Astrocyte of the hippocampus (primary cell): ENCODE results near the gene PDZD7.

Source experiments
- DNase-seq: peaks from one replicate; pipeline ENCODE4 v3.0.0; 2011; ENCODE audit warnings: low read depth, low spot score

PDZD7 gene

GRCh38 chr10:101031128-101031795, at the start of gene PDZD7, which contains the start of gene SFXN3:
PDZD7 (minus strand) TSS chr10:101031129; CDS start chr10:101030219, 910 bp downstream.
SFXN3 (plus strand) TSS chr10:101031234; CDS start chr10:101034695, 3,461 bp downstream.
- DNase-seq: peak; percentile 98

- no peak for DNase-seq
Measured at GRCh38 chr10:101079874-101080273, 48.9 kb upstream of the PDZD7 start.

GRCh38 chr10:101076630-101077029, 45.7 kb upstream of the PDZD7 start:
- no peak for DNase-seq

- no peak for DNase-seq
Measured at GRCh38 chr10:101075775-101076174, 44.8 kb upstream of the PDZD7 start.

GRCh38 chr10:101073631-101074030, 42.7 kb upstream of the PDZD7 start:
- DNase-seq: no peak

- DNase-seq: no peak
Measured at GRCh38 chr10:101072923-101073322, 42.0 kb upstream of the PDZD7 start.

GRCh38 chr10:101071885-101072433, 41.0 kb upstream of the PDZD7 start:
- DNase-seq: no peak

- no peak for DNase-seq
Measured at GRCh38 chr10:101071267-101071884, 40.4 kb upstream of the PDZD7 start.

GRCh38 chr10:101070098-101070497, 39.2 kb upstream of the PDZD7 start:
- DNase-seq: no peak

GRCh38 chr10:101069441-101069840, 38.5 kb upstream of the PDZD7 start:
- no peak for DNase-seq

GRCh38 chr10:101067356-101068083, 36.6 kb upstream of the PDZD7 start:
- DNase-seq: peak; percentile 91

- DNase-seq: no peak
Measured at GRCh38 chr10:101066896-101067355, 36.0 kb upstream of the PDZD7 start.

- DNase-seq: peak; percentile 76
Measured at GRCh38 chr10:101066146-101066895, 35.4 kb upstream of the PDZD7 start.

GRCh38 chr10:101065481-101066145, 34.7 kb upstream of the PDZD7 start:
- DNase-seq: no peak

GRCh38 chr10:101064415-101065030, 33.6 kb upstream of the PDZD7 start:
- no peak for DNase-seq

GRCh38 chr10:101063548-101064414, 32.9 kb upstream of the PDZD7 start:
- no peak for DNase-seq

GRCh38 chr10:101063050-101063525, 32.2 kb upstream of the PDZD7 start:
- no peak for DNase-seq

GRCh38 chr10:101062232-101063049, 31.5 kb upstream of the PDZD7 start:
- peak; percentile 77 for DNase-seq
